ENCODE results near the gene AFF3. TPM values are rescaled to one million over a fixed set of nuclear protein-coding genes. Genes with fewer than 3 reads are reported as not detected.
"Not testable (repeated sequence)": the region's sequence is repeated elsewhere in the genome, so short reads cannot be mapped to it uniquely, and the experiment has no call there.

Gene AFF3
- total RNA-seq, 1 donor from 2014 or later = 20.9 TPM

DNA sequence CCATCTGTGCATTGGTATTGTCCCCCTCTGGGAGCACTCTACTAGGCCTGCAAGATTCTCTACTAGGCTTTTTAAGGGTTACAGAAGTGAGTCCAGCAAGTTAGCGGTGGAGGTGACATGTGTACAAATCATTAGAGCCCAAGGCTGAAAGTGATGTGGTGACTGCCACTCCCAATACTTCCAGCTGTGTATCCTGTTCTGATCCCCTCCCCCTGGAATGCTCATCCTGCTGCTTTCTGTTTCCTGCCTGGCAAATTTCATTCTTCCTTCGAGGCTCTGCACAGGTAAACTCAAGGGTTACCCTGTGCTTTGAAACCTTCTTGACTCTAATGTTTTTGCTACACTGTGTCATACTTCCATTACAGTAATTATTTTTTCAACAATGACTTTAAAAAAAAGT is 394.0 kb downstream of the AFF3 start:
- Mint-ChIP-seq H3K27me3 (ENCODE audit: low read depth) (no peaks in the 10 kb centered on the region), H3K36me3 (ENCODE audit: low read depth) (no peaks in the 10 kb centered on the region), H3K9me3 (no peaks in the 10 kb centered on the region), H3K4me1 (peaks cover 7% of the 10 kb centered on the region), H3K4me3 (no peak overlapping the region), H3K27ac (ENCODE audit: unreplicated experiment) (no peak overlapping the region)
- TF ChIP-seq CTCF (conservative IDR thresholded peaks at IDR 0.05) = no peak
- DNase-seq (ENCODE audit: low read depth, low spot score) = no peak

GRCh38 chr2:99747842-99748241 is 394.5 kb downstream of the AFF3 start:
- Mint-ChIP-seq H3K27me3 (ENCODE audit: low read depth) (no peaks in the 10 kb centered on the region), H3K36me3 (ENCODE audit: low read depth) (peaks cover 4% of the 10 kb centered on the region), H3K27ac (ENCODE audit: unreplicated experiment) (no peak overlapping the region), H3K9me3 (no peaks in the 10 kb centered on the region), H3K4me3 (no peak overlapping the region), H3K4me1 (peaks cover 12% of the 10 kb centered on the region)
- no peak for TF ChIP-seq CTCF (conservative IDR thresholded peaks at IDR 0.05)
- DNase-seq (ENCODE audit: low read depth, low spot score) = no peak

- peaks cover 13% of the 10 kb centered on the region for H3K36me3 Mint-ChIP-seq (ENCODE audit: low read depth)
- DNase-seq (ENCODE audit: low read depth, low spot score) = no peak
- peaks cover 12% of the 10 kb centered on the region for H3K4me1 Mint-ChIP-seq
- no peak overlapping the region for H3K4me3 Mint-ChIP-seq
- H3K27me3 Mint-ChIP-seq (ENCODE audit: low read depth) = no peaks in the 10 kb centered on the region
- TF ChIP-seq CTCF (conservative IDR thresholded peaks at IDR 0.05) = no peak
- H3K27ac Mint-ChIP-seq (ENCODE audit: unreplicated experiment) = no peak overlapping the region
- no peaks in the 10 kb centered on the region for H3K9me3 Mint-ChIP-seq
Observed at GRCh38 chr2:99743146-99743545, 399.2 kb downstream of the AFF3 start.

- H3K9me3 Mint-ChIP-seq = no peaks in the 10 kb centered on the region
- no peaks in the 10 kb centered on the region for H3K27me3 Mint-ChIP-seq (ENCODE audit: low read depth)
- DNase-seq (ENCODE audit: low read depth, low spot score) = no peak
- no peak for TF ChIP-seq CTCF (conservative IDR thresholded peaks at IDR 0.05)
- no peaks in the 10 kb centered on the region for H3K4me1 Mint-ChIP-seq
- no peak overlapping the region for H3K27ac Mint-ChIP-seq (ENCODE audit: unreplicated experiment)
- H3K4me3 Mint-ChIP-seq = no peak overlapping the region
- peaks cover 8% of the 10 kb centered on the region for H3K36me3 Mint-ChIP-seq (ENCODE audit: low read depth)
Observed at GRCh38 chr2:99737537-99737936, 404.9 kb downstream of the AFF3 start.

- no peak overlapping the region for H3K27ac Mint-ChIP-seq (ENCODE audit: unreplicated experiment)
- no peak for DNase-seq (ENCODE audit: low read depth, low spot score)
- TF ChIP-seq CTCF (conservative IDR thresholded peaks at IDR 0.05) = no peak
- no peaks in the 10 kb centered on the region for H3K9me3 Mint-ChIP-seq
- H3K36me3 Mint-ChIP-seq (ENCODE audit: low read depth) = peaks cover 5% of the 10 kb centered on the region
- H3K27me3 Mint-ChIP-seq (ENCODE audit: low read depth) = no peaks in the 10 kb centered on the region
- H3K4me1 Mint-ChIP-seq = no peaks in the 10 kb centered on the region
- H3K4me3 Mint-ChIP-seq = no peak overlapping the region
Observed at GRCh38 chr2:99735753-99736152, 406.6 kb downstream of the AFF3 start.

DNA sequence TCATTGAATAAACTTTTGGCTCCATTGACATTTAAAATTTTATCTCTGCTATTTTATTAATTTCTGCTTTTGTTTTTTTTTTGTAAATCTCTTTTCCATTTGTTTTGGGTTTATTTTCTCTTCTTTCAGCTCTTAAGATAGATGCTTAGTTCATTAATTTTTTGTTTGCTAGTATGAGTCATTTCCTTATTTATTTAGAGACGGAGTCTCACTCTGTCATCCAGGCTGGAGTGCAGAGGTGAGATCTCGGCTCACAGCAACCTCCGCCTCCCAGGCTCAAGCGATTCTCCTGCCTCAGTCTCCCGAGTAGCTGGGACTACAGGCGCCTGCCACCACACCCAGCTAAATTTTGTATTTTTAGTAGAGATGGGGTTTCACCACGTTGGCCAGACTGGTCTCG is 407.1 kb downstream of the AFF3 start:
- not testable (repeated sequence) for H3K4me1 Mint-ChIP-seq; H3K36me3 Mint-ChIP-seq (ENCODE audit: low read depth); DNase-seq (ENCODE audit: low read depth, low spot score); H3K27me3 Mint-ChIP-seq (ENCODE audit: low read depth); H3K9me3 Mint-ChIP-seq; H3K4me3 Mint-ChIP-seq; H3K27ac Mint-ChIP-seq (ENCODE audit: unreplicated experiment)
